Measurements from ENCODE around the gene GSTA4. TPM values are rescaled to one million over a fixed set of nuclear protein-coding genes. Genes with fewer than 3 reads are reported as not detected.

GSTA4 gene
- total and polyA plus RNA-seq, 2 of the 13 experiments (the other 11 are each of a cell fraction or from before 2014, with no cell fraction given), result 34.1 to 53.6 TPM

DNA sequence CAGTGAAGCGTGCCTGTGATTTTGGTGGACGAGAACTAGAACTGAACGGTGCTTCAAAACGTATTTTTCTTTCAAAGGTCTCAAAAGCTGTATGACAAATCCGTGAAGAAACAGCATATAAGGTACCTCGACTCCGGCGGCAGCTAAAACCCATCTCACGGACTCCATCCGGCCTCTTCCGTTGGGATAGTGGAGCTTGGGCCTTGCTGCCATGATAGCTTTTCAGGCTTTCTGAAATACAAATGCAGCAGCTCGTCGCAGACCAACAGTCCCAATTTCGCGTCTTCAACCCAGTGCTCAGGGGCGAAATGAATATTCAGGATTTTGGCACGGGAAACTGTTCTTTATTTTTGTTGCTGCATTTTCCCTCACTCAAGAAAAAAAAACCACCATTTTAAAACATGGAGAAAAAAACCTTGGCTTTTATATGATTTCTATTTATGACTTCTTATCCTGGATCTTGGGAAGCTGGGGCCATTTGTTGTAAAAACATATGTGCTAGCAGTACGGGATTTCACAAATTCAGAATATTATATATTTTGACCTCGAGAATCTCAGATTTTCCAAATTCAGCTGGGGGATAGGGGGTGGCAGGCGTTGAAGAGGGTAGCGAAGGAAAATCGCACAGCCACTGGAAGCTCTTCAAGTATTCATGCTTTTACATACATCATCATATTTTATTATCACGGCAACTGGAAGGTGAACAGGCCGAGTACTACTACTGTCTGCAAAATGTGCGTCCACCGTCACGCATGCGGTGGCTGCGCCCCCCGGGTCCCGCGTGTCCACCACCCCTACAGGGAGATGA is 849 bp downstream of the GSTA4 start (continued):
- TF ChIP-seq, protein P1, sequence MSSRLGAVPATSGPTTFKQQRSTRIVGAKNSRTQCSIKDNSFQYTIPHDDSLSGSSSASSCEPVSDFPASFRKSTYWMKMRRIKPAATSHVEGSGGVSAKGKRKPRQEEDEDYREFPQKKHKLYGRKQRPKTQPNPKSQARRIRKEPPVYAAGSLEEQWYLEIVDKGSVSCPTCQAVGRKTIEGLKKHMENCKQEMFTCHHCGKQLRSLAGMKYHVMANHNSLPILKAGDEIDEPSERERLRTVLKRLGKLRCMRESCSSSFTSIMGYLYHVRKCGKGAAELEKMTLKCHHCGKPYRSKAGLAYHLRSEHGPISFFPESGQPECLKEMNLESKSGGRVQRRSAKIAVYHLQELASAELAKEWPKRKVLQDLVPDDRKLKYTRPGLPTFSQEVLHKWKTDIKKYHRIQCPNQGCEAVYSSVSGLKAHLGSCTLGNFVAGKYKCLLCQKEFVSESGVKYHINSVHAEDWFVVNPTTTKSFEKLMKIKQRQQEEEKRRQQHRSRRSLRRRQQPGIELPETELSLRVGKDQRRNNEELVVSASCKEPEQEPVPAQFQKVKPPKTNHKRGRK (CRISPR knock-in tag; IDR thresholded peaks at IDR 0.05), result 0 out of 2 replicates have a peak, but pooled peaks have one; percentile 8
- TF ChIP-seq, protein P2, sequence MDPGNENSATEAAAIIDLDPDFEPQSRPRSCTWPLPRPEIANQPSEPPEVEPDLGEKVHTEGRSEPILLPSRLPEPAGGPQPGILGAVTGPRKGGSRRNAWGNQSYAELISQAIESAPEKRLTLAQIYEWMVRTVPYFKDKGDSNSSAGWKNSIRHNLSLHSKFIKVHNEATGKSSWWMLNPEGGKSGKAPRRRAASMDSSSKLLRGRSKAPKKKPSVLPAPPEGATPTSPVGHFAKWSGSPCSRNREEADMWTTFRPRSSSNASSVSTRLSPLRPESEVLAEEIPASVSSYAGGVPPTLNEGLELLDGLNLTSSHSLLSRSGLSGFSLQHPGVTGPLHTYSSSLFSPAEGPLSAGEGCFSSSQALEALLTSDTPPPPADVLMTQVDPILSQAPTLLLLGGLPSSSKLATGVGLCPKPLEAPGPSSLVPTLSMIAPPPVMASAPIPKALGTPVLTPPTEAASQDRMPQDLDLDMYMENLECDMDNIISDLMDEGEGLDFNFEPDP (CRISPR knock-in tag; conservative IDR thresholded peaks at IDR 0.05), result 0 out of 2 replicates have a peak, but pooled peaks have one; percentile 52
- no peak for TF ChIP-seq RORA (CRISPR knock-in tag; IDR thresholded peaks at IDR 0.05)
- TF ChIP-seq, protein P3, sequence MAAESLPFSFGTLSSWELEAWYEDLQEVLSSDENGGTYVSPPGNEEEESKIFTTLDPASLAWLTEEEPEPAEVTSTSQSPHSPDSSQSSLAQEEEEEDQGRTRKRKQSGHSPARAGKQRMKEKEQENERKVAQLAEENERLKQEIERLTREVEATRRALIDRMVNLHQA (CRISPR knock-in tag; IDR thresholded peaks at IDR 0.05), result no peak
- no peak; the same call in 1 of the 2 replicates for TF ChIP-seq ZSCAN22 (CRISPR knock-in tag; IDR thresholded peaks at IDR 0.05)
- TF ChIP-seq, protein P4, sequence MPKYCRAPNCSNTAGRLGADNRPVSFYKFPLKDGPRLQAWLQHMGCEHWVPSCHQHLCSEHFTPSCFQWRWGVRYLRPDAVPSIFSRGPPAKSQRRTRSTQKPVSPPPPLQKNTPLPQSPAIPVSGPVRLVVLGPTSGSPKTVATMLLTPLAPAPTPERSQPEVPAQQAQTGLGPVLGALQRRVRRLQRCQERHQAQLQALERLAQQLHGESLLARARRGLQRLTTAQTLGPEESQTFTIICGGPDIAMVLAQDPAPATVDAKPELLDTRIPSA (CRISPR knock-in tag; IDR thresholded peaks at IDR 0.05; ENCODE audit: borderline replicate concordance), result no peak
- no peak for TF ChIP-seq MXI1 (IDR thresholded peaks at IDR 0.05; ENCODE audit: borderline replicate concordance, low read depth, low read length)
- no peak for TF ChIP-seq PHF5A (CRISPR knock-in tag; IDR thresholded peaks at IDR 0.05; ENCODE audit: low read depth, unreplicated experiment)
- TF ChIP-seq, protein P5, sequence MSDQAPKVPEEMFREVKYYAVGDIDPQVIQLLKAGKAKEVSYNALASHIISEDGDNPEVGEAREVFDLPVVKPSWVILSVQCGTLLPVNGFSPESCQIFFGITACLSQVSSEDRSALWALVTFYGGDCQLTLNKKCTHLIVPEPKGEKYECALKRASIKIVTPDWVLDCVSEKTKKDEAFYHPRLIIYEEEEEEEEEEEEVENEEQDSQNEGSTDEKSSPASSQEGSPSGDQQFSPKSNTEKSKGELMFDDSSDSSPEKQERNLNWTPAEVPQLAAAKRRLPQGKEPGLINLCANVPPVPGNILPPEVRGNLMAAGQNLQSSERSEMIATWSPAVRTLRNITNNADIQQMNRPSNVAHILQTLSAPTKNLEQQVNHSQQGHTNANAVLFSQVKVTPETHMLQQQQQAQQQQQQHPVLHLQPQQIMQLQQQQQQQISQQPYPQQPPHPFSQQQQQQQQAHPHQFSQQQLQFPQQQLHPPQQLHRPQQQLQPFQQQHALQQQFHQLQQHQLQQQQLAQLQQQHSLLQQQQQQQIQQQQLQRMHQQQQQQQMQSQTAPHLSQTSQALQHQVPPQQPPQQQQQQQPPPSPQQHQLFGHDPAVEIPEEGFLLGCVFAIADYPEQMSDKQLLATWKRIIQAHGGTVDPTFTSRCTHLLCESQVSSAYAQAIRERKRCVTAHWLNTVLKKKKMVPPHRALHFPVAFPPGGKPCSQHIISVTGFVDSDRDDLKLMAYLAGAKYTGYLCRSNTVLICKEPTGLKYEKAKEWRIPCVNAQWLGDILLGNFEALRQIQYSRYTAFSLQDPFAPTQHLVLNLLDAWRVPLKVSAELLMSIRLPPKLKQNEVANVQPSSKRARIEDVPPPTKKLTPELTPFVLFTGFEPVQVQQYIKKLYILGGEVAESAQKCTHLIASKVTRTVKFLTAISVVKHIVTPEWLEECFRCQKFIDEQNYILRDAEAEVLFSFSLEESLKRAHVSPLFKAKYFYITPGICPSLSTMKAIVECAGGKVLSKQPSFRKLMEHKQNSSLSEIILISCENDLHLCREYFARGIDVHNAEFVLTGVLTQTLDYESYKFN (CRISPR knock-in tag; conservative IDR thresholded peaks at IDR 0.05), result no peak
- TF ChIP-seq ATF1 (CRISPR knock-in tag; IDR thresholded peaks at IDR 0.05), result no peak
- TF ChIP-seq ZNF83 (CRISPR knock-in tag; IDR thresholded peaks at IDR 0.05; ENCODE audit: borderline replicate concordance), result no peak
- TF ChIP-seq HNRNPK (IDR thresholded peaks at IDR 0.05; ENCODE audit: low read depth, low read length, poor library complexity, severe bottlenecking), result no peak
- TF ChIP-seq, protein P6, sequence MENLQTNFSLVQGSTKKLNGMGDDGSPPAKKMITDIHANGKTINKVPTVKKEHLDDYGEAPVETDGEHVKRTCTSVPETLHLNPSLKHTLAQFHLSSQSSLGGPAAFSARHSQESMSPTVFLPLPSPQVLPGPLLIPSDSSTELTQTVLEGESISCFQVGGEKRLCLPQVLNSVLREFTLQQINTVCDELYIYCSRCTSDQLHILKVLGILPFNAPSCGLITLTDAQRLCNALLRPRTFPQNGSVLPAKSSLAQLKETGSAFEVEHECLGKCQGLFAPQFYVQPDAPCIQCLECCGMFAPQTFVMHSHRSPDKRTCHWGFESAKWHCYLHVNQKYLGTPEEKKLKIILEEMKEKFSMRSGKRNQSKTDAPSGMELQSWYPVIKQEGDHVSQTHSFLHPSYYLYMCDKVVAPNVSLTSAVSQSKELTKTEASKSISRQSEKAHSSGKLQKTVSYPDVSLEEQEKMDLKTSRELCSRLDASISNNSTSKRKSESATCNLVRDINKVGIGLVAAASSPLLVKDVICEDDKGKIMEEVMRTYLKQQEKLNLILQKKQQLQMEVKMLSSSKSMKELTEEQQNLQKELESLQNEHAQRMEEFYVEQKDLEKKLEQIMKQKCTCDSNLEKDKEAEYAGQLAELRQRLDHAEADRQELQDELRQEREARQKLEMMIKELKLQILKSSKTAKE (CRISPR knock-in tag; IDR thresholded peaks at IDR 0.05; ENCODE audit: borderline replicate concordance), result no peak
- TF ChIP-seq, protein P7, sequence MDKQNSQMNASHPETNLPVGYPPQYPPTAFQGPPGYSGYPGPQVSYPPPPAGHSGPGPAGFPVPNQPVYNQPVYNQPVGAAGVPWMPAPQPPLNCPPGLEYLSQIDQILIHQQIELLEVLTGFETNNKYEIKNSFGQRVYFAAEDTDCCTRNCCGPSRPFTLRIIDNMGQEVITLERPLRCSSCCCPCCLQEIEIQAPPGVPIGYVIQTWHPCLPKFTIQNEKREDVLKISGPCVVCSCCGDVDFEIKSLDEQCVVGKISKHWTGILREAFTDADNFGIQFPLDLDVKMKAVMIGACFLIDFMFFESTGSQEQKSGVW (CRISPR knock-in tag; IDR thresholded peaks at IDR 0.05; ENCODE audit: borderline replicate concordance), result no peak
- TF ChIP-seq ZNF678 (CRISPR knock-in tag; IDR thresholded peaks at IDR 0.05), result no peak
- 0 out of 2 replicates have a peak, but pooled peaks have one; percentile 6 for TF ChIP-seq HOXA5 (CRISPR knock-in tag; IDR thresholded peaks at IDR 0.05)
